Lower leg skin (tissue), 4 donors: Measurements from ENCODE around the gene POLR3C. TPM values are rescaled to one million over a fixed set of nuclear protein-coding genes. Genes with fewer than 3 reads are reported as not detected.

Source experiments
- DNase-seq, 2 donors: peaks; one replicate each; pipeline ENCODE4 v3.0.0-alpha.2; 2019; ENCODE audit warnings: low spot score in 2 of 2
- H3K4me3 ChIP-seq: fragments of 200-600 bp; sonication (generic); 2 replicates; pipeline ENCODE4 v1.5.1; 2017; ENCODE audit warnings: mild to moderate bottlenecking, low read depth; ENCODE audit not compliant: poor library complexity, severe bottlenecking
- CTCF ChIP-seq, 3 donors: fragments of 450-650 bp; IDR thresholded peaks; one replicate each; pipeline ENCODE4 v1.5.1; 2016; ENCODE audit warnings: antibody characterized with exemption in 3 of 3, mild to moderate bottlenecking in 3 of 3, moderate library complexity in 2 of 3
- POLR2A ChIP-seq, 2 donors: fragments of 450-650 bp; IDR thresholded peaks; one replicate each; pipeline ENCODE4 v1.6.1; 2016 to 2017; ENCODE audit warnings: antibody characterized with exemption in 2 of 2, mild to moderate bottlenecking in 1 of 2, moderate library complexity in 1 of 2
- WGBS, 2 donors: methylation state at CpG; one replicate each; pipeline ENCODE4 v1.1.5; 2018; 5-methylcytosine and 5-hydroxymethylcytosine counted together
- intact Hi-C: fragments of 100-400 bp; cut with DNase I; formaldehyde crosslinking; loops from one replicate; pipeline ENCODE4 v1.15.0; 2023; ENCODE audit warnings: low total_unique reads
- total RNA-seq, 4 donors: library from RNA; depleted of rRNA; stranded (reverse); fragments of >200 nt; gene quantifications; one replicate each; pipeline ENCODE4 v1.1.0, GENCODE V29; 2016

POLR3C gene, protein sequence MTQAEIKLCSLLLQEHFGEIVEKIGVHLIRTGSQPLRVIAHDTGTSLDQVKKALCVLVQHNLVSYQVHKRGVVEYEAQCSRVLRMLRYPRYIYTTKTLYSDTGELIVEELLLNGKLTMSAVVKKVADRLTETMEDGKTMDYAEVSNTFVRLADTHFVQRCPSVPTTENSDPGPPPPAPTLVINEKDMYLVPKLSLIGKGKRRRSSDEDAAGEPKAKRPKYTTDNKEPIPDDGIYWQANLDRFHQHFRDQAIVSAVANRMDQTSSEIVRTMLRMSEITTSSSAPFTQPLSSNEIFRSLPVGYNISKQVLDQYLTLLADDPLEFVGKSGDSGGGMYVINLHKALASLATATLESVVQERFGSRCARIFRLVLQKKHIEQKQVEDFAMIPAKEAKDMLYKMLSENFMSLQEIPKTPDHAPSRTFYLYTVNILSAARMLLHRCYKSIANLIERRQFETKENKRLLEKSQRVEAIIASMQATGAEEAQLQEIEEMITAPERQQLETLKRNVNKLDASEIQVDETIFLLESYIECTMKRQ
- 10 to 100 TPM; 25.1 to 31.3 (median 27.0) TPM for total RNA-seq

GRCh38 chr1:145823565-145824498, at the start of gene POLR3C, which contains the start of gene RNF115:
Gene POLR3C, plus strand, starts transcription at chr1:145824200. Its CDS starts 1,577 bp downstream, at chr1:145825777.
Gene RNF115, minus strand, starts transcription at chr1:145824095. Its CDS starts 222 bp downstream, at chr1:145823873.
- WGBS, 2 donors = 0% methylated on average over 65 to 87 of the region's 89 CpGs
- H3K4me3 ChIP-seq = peak within 1 kb of the TSS; percentile 73
- peak; percentile 88 to 98 for DNase-seq
- TF ChIP-seq CTCF (IDR thresholded peaks at IDR 0.05) (no peak), POLR2A (IDR thresholded peaks at IDR 0.05) (peak in 1 of 2 donors; percentile 54)
- intact Hi-C loops = no loop called here

- TF ChIP-seq POLR2A (IDR thresholded peaks at IDR 0.05) = no peak
- TF ChIP-seq CTCF (IDR thresholded peaks at IDR 0.05) = no peak
- no peak for DNase-seq
- intact Hi-C loops = no loop called here
- no peak overlapping the region for H3K4me3 ChIP-seq
- 64 to 74% methylated on average over 1 of the region's 1 CpG for WGBS, 2 donors
Measured at GRCh38 chr1:145777357-145778145, 46.4 kb upstream of the POLR3C start.

DNA sequence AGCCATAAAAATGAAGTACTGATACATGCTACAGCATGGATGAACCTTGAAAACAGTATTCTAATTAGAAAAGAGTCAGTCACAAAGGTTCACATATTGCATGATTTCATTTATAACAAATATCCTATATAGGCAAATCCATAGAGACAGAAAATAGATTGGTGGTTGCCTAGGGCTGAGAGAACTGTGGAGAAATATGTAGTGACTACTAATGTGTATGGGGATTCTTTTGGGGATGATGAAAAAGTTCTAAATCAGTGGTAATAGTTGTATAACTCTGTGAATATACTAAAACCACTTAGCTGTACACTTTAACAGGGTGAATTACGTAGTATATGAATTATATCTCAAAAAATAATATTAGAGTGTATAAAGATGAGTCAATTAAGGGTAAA, 45.9 kb upstream of the POLR3C start:
- TF ChIP-seq POLR2A (IDR thresholded peaks at IDR 0.05) (no peak), CTCF (IDR thresholded peaks at IDR 0.05) (no peak)
- H3K4me3 ChIP-seq = no peak overlapping the region
- intact Hi-C loops = no loop called here
- WGBS, 2 donors = 92 to 95% methylated on average over 1 of the region's 1 CpG
- no peak for DNase-seq

GRCh38 chr1:145782272-145783099, 41.5 kb upstream of the POLR3C start:
- 78 to 79% methylated on average over 10 of the region's 10 CpGs for WGBS, 2 donors
- TF ChIP-seq CTCF (IDR thresholded peaks at IDR 0.05) = no peak
- no peak for TF ChIP-seq POLR2A (IDR thresholded peaks at IDR 0.05)
- no peak overlapping the region for H3K4me3 ChIP-seq
- intact Hi-C loops = no loop called here
- no peak for DNase-seq
